K562 (cell line): Measurements from ENCODE around the gene CAPZA1. TPM values are rescaled to one million over a fixed set of nuclear protein-coding genes. Genes with fewer than 3 reads are reported as not detected.

Source experiments
- BCL6 ChIP-seq: fragments of 250-450 bp; sonication (Bioruptor Pico); IDR thresholded peaks from 2 replicates; pipeline ENCODE4 v1.4.0; 2020
- BCOR ChIP-seq: fragments of 450-650 bp; IDR thresholded peaks from 2 replicates; pipeline ENCODE4 v1.6.1; 2016
- BRCA1 ChIP-seq, 2 experiments: fragments of 450-650 bp in 1 of 2; sonication (generic) in 1 of 2; formaldehyde crosslinking in 1 of 2; IDR thresholded peaks; 2 replicates each; pipeline versions ENCODE4 v1.5.0 to v1.6.1; 2017 to 2020; ENCODE audit warnings: mild to moderate bottlenecking in 1 of 2, missing genetic modification reagents in 1 of 2
- CCNT2 ChIP-seq: IDR thresholded peaks from 2 replicates; pipeline ENCODE4 v1.6.1; 2011; ENCODE audit warnings: borderline replicate concordance, low read depth, mild to moderate bottlenecking, moderate library complexity, mixed read lengths, low read length; ENCODE audit not compliant: insufficient read length; ENCODE audit errors: extremely low read depth
- ELF2 ChIP-seq: fragments of 250-450 bp; sonication (Bioruptor Pico); IDR thresholded peaks from 2 replicates; pipeline ENCODE4 v1.5.0; 2021; ENCODE audit warnings: mild to moderate bottlenecking
- GATA2 ChIP-seq: sonication (generic); formaldehyde crosslinking; IDR thresholded peaks from 2 replicates; pipeline ENCODE4 v1.4.0; 2020; ENCODE audit warnings: mild to moderate bottlenecking, missing genetic modification reagents
- HDAC2 ChIP-seq: fragments of 450-650 bp; IDR thresholded peaks from 2 replicates; pipeline ENCODE4 v1.6.1; 2016; ENCODE audit warnings: mild to moderate bottlenecking
- KDM1A ChIP-seq, 2 experiments: fragments of 450-650 bp; IDR thresholded peaks; 2 replicates each; pipeline ENCODE4 v1.6.1; 2016; ENCODE audit warnings: mild to moderate bottlenecking in 2 of 2
- KLF1 ChIP-seq: fragments of 450-650 bp; IDR thresholded peaks from 2 replicates; pipeline ENCODE4 v1.6.1; 2016; ENCODE audit warnings: missing genetic modification characterization, missing compliant biosample characterization
- LEF1 ChIP-seq: fragments of 450-650 bp; IDR thresholded peaks from 2 replicates; pipeline ENCODE4 v1.6.1; 2016; ENCODE audit warnings: mild to moderate bottlenecking
- NR3C1 ChIP-seq: sonication (generic); formaldehyde crosslinking; IDR thresholded peaks from 2 replicates; pipeline ENCODE4 v1.8.1; 2022; ENCODE audit warnings: missing genetic modification reagents
- NR4A1 ChIP-seq, 2 experiments: fragments of 250-450 bp in 1 of 2; fragments of 450-650 bp in 1 of 2; sonication (Bioruptor Pico) in 1 of 2; IDR thresholded peaks; 2 replicates each; pipeline versions ENCODE4 v1.4.0 to v1.6.1; 2016 to 2020; ENCODE audit warnings: mild to moderate bottlenecking in 2 of 2, missing compliant biosample characterization in 1 of 2, missing genetic modification characterization in 1 of 2, moderate library complexity in 1 of 2
- SMAD3 ChIP-seq: fragments of 450-650 bp; formaldehyde crosslinking; conservative IDR thresholded peaks from 2 replicates; pipeline ENCODE4 v1.4.0; 2020; ENCODE audit warnings: mild to moderate bottlenecking
- SNRNP70 ChIP-seq: fragments of 200-400 bp; formaldehyde crosslinking; optimal IDR thresholded peaks from 2 replicates; pipeline ENCODE3; 2017; ENCODE audit warnings: low read depth, low read length
- STAT5B ChIP-seq: fragments of 250-450 bp; sonication (Bioruptor Pico); IDR thresholded peaks from 2 replicates; pipeline ENCODE4 v1.8.0; 2021; ENCODE audit warnings: mild to moderate bottlenecking, inconsistent platforms
- ZC3H11A ChIP-seq: IDR thresholded peaks from 2 replicates; pipeline ENCODE4 v1.6.1; 2012; ENCODE audit warnings: low read depth, low read length, improper control_type of control experiment
- ZFP36 ChIP-seq: fragments of 150-350 bp; IDR thresholded peaks from 2 replicates; pipeline ENCODE4 v1.6.1; 2018; ENCODE audit warnings: low read length, low read depth; ENCODE audit not compliant: partially characterized antibody
- ZNF134 ChIP-seq: fragments of 250-450 bp; sonication (Bioruptor Pico); conservative IDR thresholded peaks from 2 replicates; pipeline ENCODE4 v1.4.0; 2020
- polyA plus RNA-seq, 8 experiments: library from polyadenylated mRNA; depleted of rRNA in 4 of 8; stranded (reverse) in 5 of 8; unstranded in 3 of 8; fragments of >200 nt; fragmentation: Nextera tagmentation in 2 of 8; fragmentation: Illumina TruSeq in 1 of 8; extraction: Ambion mirVana in 2 of 8; extraction: Trizol in 1 of 8; gene quantifications; 2 replicates each; pipeline versions ENCODE4 v1.2.1 to v1.2.3, GENCODE V29; 2011 to 2014; ENCODE audit warnings: inconsistent platforms in 1 of 8, missing spikeins in 1 of 8
- total RNA-seq, 7 experiments: library from RNA; depleted of rRNA in 6 of 7; stranded (reverse); fragments of >200 nt in 6 of 7; fragmentation: Illumina TruSeq in 2 of 7; extraction: Trizol in 2 of 7; gene quantifications; 2 replicates each; pipeline versions ENCODE4 v1.2.1 to v1.2.3, GENCODE V29; 2011 to 2021; ENCODE audit warnings: low replicate concordance in 1 of 7
- TF ChIP-seq, protein P1 (sequence below): fragments of 250-450 bp; sonication (Bioruptor Pico); IDR thresholded peaks from 2 replicates; pipeline ENCODE4 v1.5.0; 2020; ENCODE audit warnings: mild to moderate bottlenecking
- TF ChIP-seq, protein P2 (sequence below), 2 experiments: fragments of 450-650 bp; IDR thresholded peaks; 2 replicates each; pipeline ENCODE4 v1.6.1; 2016
- TF ChIP-seq, protein P3 (sequence below): fragments of 200-400 bp; formaldehyde crosslinking; IDR thresholded peaks from 2 replicates; pipeline ENCODE4 v1.6.1; 2017; ENCODE audit warnings: mild to moderate bottlenecking, low read depth, low read length, moderate library complexity
- TF ChIP-seq, protein P4 (sequence below), 2 experiments: fragments of 200-800 bp in 1 of 2; sonication (Bioruptor generic) in 1 of 2; sonication (generic) in 1 of 2; formaldehyde crosslinking in 1 of 2; IDR thresholded peaks in 1 of 2; conservative IDR thresholded peaks in 1 of 2; 2 replicates each; pipeline versions ENCODE4 v1.5.0 to v1.6.1; 2016 to 2020; ENCODE audit warnings: missing compliant biosample characterization in 1 of 2, missing genetic modification characterization in 1 of 2, missing genetic modification reagents in 1 of 2

Gene CAPZA1
- total and polyA plus RNA-seq, 9 of the 15 experiments (the other 6 are each of a cell fraction or from before 2014, with no cell fraction given), result 237 to 1,020 (median 306) TPM

DNA sequence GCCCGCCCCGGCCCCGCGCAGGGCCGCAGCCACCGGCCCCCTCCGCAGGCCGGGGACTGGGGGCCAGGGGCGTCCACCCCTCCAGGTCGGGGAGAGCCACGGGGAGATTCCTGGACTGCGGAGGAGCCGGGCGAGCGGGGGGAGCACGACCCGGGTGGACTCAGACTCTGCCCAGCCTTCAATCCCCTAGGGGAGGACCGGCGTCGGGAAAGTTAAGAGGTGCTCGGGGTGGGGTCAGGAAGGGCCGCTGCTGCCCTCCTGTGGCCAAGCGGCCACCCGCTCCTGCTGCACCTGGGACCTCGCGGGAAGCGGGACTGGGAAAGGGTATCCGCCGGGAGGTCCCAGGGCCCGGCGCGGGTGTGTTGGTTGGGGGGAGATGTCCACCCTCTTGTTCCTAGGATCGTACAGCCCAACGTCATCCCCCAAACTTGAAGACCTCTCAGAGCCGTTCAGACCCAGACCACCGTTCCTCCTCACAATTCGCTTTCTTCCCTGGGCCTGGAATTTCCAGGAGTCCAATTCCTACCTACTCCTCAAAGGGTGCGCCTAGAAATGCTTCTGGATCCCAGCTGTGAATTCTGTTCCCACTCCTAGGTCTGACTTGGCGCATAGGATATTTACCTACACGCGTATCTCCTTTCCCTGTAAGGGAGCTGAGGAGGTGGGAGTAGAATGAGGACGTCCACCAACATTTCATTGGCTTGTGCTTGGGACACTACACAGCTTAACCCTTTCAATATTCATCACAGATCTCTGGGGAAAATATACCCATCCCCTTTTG lies 87.8 kb downstream of the CAPZA1 start (continued):
- no peak for TF ChIP-seq BRCA1 (IDR thresholded peaks at IDR 0.05)
- TF ChIP-seq BRCA1 (CRISPR knock-in tag; IDR thresholded peaks at IDR 0.05), result no peak; the same call in 1 of the 2 replicates
- TF ChIP-seq ZNF134, result no peak
- TF ChIP-seq KDM1A (IDR thresholded peaks at IDR 0.05), result no peak
- peak; percentile 54 for TF ChIP-seq CCNT2
- no peak for TF ChIP-seq BCL6 (CRISPR knock-in tag)
- no peak; the same call in 1 of the 2 replicates for TF ChIP-seq KLF1 (tag)
- no peak for TF ChIP-seq BCOR
- no peak for TF ChIP-seq LEF1
- TF ChIP-seq SMAD3, result no peak
- TF ChIP-seq ZC3H11A, result peak; percentile 67; the same call in 1 of the 2 replicates
- TF ChIP-seq SNRNP70, result no peak
- no peak for TF ChIP-seq STAT5B (CRISPR knock-in tag)
- no peak for TF ChIP-seq GATA2
- TF ChIP-seq ZFP36, result no peak
- TF ChIP-seq, protein P1, sequence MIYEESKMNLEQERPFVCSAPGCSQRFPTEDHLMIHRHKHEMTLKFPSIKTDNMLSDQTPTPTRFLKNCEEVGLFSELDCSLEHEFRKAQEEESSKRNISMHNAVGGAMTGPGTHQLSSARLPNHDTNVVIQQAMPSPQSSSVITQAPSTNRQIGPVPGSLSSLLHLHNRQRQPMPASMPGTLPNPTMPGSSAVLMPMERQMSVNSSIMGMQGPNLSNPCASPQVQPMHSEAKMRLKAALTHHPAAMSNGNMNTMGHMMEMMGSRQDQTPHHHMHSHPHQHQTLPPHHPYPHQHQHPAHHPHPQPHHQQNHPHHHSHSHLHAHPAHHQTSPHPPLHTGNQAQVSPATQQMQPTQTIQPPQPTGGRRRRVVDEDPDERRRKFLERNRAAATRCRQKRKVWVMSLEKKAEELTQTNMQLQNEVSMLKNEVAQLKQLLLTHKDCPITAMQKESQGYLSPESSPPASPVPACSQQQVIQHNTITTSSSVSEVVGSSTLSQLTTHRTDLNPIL (CRISPR knock-in tag), result no peak
- TF ChIP-seq ELF2 (CRISPR knock-in tag), result peak; percentile 67; the same call in 1 of the 2 replicates
- TF ChIP-seq, protein P2, sequence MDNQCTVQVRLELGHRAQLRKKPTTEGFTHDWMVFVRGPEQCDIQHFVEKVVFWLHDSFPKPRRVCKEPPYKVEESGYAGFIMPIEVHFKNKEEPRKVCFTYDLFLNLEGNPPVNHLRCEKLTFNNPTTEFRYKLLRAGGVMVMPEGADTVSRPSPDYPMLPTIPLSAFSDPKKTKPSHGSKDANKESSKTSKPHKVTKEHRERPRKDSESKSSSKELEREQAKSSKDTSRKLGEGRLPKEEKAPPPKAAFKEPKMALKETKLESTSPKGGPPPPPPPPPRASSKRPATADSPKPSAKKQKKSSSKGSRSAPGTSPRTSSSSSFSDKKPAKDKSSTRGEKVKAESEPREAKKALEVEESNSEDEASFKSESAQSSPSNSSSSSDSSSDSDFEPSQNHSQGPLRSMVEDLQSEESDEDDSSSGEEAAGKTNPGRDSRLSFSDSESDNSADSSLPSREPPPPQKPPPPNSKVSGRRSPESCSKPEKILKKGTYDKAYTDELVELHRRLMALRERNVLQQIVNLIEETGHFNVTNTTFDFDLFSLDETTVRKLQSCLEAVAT (IDR thresholded peaks at IDR 0.05), result no peak
- TF ChIP-seq NR4A1 (CRISPR knock-in tag; IDR thresholded peaks at IDR 0.05), result no peak
- TF ChIP-seq NR4A1 (tag; IDR thresholded peaks at IDR 0.05), result 0 out of 2 replicates have a peak, but pooled peaks have one; percentile 26
- TF ChIP-seq, protein P3, sequence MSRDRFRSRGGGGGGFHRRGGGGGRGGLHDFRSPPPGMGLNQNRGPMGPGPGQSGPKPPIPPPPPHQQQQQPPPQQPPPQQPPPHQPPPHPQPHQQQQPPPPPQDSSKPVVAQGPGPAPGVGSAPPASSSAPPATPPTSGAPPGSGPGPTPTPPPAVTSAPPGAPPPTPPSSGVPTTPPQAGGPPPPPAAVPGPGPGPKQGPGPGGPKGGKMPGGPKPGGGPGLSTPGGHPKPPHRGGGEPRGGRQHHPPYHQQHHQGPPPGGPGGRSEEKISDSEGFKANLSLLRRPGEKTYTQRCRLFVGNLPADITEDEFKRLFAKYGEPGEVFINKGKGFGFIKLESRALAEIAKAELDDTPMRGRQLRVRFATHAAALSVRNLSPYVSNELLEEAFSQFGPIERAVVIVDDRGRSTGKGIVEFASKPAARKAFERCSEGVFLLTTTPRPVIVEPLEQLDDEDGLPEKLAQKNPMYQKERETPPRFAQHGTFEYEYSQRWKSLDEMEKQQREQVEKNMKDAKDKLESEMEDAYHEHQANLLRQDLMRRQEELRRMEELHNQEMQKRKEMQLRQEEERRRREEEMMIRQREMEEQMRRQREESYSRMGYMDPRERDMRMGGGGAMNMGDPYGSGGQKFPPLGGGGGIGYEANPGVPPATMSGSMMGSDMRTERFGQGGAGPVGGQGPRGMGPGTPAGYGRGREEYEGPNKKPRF, result no peak
- no peak for TF ChIP-seq HDAC2
- TF ChIP-seq NR3C1 (CRISPR knock-in tag), result 0 out of 2 replicates have a peak, but pooled peaks have one; percentile 22
- TF ChIP-seq, protein P4, sequence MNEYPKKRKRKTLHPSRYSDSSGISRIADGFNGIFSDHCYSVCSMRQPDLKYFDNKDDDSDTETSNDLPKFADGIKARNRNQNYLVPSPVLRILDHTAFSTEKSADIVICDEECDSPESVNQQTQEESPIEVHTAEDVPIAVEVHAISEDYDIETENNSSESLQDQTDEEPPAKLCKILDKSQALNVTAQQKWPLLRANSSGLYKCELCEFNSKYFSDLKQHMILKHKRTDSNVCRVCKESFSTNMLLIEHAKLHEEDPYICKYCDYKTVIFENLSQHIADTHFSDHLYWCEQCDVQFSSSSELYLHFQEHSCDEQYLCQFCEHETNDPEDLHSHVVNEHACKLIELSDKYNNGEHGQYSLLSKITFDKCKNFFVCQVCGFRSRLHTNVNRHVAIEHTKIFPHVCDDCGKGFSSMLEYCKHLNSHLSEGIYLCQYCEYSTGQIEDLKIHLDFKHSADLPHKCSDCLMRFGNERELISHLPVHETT (CRISPR knock-in tag; conservative IDR thresholded peaks at IDR 0.05 in 1 of 2, IDR thresholded peaks at IDR 0.05 in 1 of 2), result 0 out of 4 replicates have a peak, but pooled peaks of 1 of the 2 experiments have one; percentile 17
